ENCODE results near the gene COL4A3.
A peak's percentile ranks its signal among the peaks of the same experiment; 100 is the strongest.
"Not testable (repeated sequence)": the region's sequence is repeated elsewhere in the genome, so short reads cannot be mapped to it uniquely, and the experiment has no call there.

Gene COL4A3

GRCh38 chr2:227219312-227220105, 55.1 kb downstream of the COL4A3 start:
- no peak for DNase-seq

GRCh38 chr2:227221120-227221519, 56.7 kb downstream of the COL4A3 start:
- DNase-seq: no peak

GRCh38 chr2:227222292-227222691, 57.9 kb downstream of the COL4A3 start:
- no peak for DNase-seq

GRCh38 chr2:227225641-227226040, 61.2 kb downstream of the COL4A3 start:
- DNase-seq: not testable (repeated sequence)

GRCh38 chr2:227228061-227228667, 63.7 kb downstream of the COL4A3 start:
- no peak for DNase-seq

- no peak for DNase-seq
Measured at GRCh38 chr2:227230151-227230550, 65.7 kb downstream of the COL4A3 start.

GRCh38 chr2:227234429-227234828, 70.0 kb downstream of the COL4A3 start:
- no peak for DNase-seq

GRCh38 chr2:227237786-227238185, 73.4 kb downstream of the COL4A3 start:
- DNase-seq: no peak

- DNase-seq: peak; percentile 39
Measured at GRCh38 chr2:227238238-227239237, 74.1 kb downstream of the COL4A3 start.

- no peak for DNase-seq
Measured at GRCh38 chr2:227241005-227241404, 76.6 kb downstream of the COL4A3 start.

- no peak for DNase-seq
Measured at GRCh38 chr2:227248876-227249275, 84.5 kb downstream of the COL4A3 start.

- DNase-seq: no peak
Measured at GRCh38 chr2:227252831-227253230, 88.4 kb downstream of the COL4A3 start.

- no peak for DNase-seq
Measured at GRCh38 chr2:227256605-227257004, 92.2 kb downstream of the COL4A3 start.

GRCh38 chr2:227257820-227258219, 93.4 kb downstream of the COL4A3 start:
- no peak for DNase-seq

- DNase-seq: peak; percentile 51
Measured at GRCh38 chr2:227260041-227260440, 95.6 kb downstream of the COL4A3 start.

- DNase-seq: peak; percentile 58
Measured at GRCh38 chr2:227267410-227268115, 103.1 kb downstream of the COL4A3 start.

- no peak for DNase-seq
Measured at GRCh38 chr2:227280895-227281294, 116.5 kb downstream of the COL4A3 start.

- DNase-seq: no peak
Measured at GRCh38 chr2:227285741-227286236, 121.4 kb downstream of the COL4A3 start.

GRCh38 chr2:227287771-227288170, 123.3 kb downstream of the COL4A3 start:
- no peak for DNase-seq

GRCh38 chr2:227292314-227292713, 127.9 kb downstream of the COL4A3 start:
- no peak for DNase-seq

- no peak for DNase-seq
Measured at GRCh38 chr2:227293531-227293930, 129.1 kb downstream of the COL4A3 start.

- no peak for DNase-seq
Measured at GRCh38 chr2:227295806-227296205, 131.4 kb downstream of the COL4A3 start.
